ENCODE results near the gene DCHS1. TPM values are rescaled to one million over a fixed set of nuclear protein-coding genes. Genes with fewer than 3 reads are reported as not detected.

The DCHS1 gene
- total RNA-seq, 3 donors from 2014 or later (not counting 1 experiment from before 2014, with no cell fraction given) = 0.49 to 1.0 (median 0.83) TPM

DNA sequence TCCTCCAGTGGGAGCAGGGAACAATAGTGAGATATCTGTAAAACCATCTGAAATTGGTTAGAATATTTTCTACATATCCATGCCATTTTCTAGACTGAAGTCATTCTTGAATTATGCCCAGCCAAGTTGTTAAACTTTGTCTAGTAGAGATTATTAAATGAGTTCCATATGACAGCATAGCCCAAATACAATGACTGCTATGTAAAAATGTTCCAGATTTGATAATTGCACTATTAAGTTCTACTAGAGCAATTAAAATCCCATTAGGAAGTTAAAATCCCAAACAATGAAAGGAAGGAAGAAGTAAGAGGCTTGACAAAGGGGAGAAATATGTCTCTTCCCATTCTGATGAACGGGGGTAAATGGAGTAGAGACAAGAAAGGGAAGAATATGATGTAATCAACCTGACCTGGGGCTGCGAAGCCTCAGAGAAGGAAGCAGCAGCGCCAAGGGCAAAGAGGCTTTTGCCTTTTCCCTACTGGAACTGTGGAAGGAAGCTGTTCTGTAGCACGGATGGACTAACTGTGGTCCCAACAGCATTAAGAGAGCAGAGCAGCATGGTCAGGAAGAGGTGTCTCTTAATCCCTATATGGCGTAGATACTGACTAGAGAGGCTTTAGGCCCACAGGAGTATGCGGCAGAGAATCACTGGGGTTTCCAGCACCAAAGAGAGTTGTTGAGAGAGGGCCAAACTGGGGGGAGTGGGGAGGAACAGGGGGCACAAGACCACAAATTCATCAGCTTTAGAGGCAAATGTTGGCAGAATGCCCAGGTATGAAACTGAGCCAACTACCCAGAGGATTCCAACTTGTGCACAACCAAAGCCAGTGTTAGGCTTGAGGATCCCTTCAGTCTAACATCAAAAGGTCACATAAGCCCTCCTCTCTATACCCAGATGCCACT is 78.9 kb downstream of the DCHS1 start:
- WGBS (ENCODE audit: insufficient coverage) = 65% methylated on average over 5 of the region's 6 CpGs
- no peaks in the 10 kb centered on the region for H3K9me3 Mint-ChIP-seq
- DNase-seq (no peak), ATAC-seq (no peak)
- H3K4me3 ChIP-seq (ENCODE audit: low read length) = no peak overlapping the region
- H3K4me3 Mint-ChIP-seq = no peak overlapping the region
- H3K4me1 Mint-ChIP-seq = no peaks in the 10 kb centered on the region
- no peaks in the 10 kb centered on the region for H3K4me1 ChIP-seq (ENCODE audit: control insufficient read depth, insufficient read depth, low read length)
- no peaks in the 10 kb centered on the region for H3K27me3 Mint-ChIP-seq (ENCODE audit: low read depth in 2 of 2)
- H3K27me3 ChIP-seq (ENCODE audit: control insufficient read depth, insufficient read depth, low read length) = no peaks in the 10 kb centered on the region
- no peaks in the 10 kb centered on the region for H3K36me3 ChIP-seq (ENCODE audit: control insufficient read depth, insufficient read depth, low read length)
- intact Hi-C loops (cut with micrococcal nuclease) = no loop called here
- no peaks in the 10 kb centered on the region for H3K36me3 Mint-ChIP-seq
- TF ChIP-seq, protein P1, sequence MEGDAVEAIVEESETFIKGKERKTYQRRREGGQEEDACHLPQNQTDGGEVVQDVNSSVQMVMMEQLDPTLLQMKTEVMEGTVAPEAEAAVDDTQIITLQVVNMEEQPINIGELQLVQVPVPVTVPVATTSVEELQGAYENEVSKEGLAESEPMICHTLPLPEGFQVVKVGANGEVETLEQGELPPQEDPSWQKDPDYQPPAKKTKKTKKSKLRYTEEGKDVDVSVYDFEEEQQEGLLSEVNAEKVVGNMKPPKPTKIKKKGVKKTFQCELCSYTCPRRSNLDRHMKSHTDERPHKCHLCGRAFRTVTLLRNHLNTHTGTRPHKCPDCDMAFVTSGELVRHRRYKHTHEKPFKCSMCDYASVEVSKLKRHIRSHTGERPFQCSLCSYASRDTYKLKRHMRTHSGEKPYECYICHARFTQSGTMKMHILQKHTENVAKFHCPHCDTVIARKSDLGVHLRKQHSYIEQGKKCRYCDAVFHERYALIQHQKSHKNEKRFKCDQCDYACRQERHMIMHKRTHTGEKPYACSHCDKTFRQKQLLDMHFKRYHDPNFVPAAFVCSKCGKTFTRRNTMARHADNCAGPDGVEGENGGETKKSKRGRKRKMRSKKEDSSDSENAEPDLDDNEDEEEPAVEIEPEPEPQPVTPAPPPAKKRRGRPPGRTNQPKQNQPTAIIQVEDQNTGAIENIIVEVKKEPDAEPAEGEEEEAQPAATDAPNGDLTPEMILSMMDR (IDR thresholded peaks at IDR 0.05) = no peak
- H3K27ac ChIP-seq (ENCODE audit: low read length) = no peak overlapping the region
- H3K9me3 ChIP-seq (ENCODE audit: control insufficient read depth, insufficient read depth, low read length) = no peaks in the 10 kb centered on the region
- H3K27ac Mint-ChIP-seq = no peak overlapping the region

- Mint-ChIP-seq H3K9me3 (no peaks in the 10 kb centered on the region), H3K27ac (no peak overlapping the region), H3K4me3 (no peak overlapping the region), H3K4me1 (no peaks in the 10 kb centered on the region), H3K27me3 (ENCODE audit: low read depth in 2 of 2) (no peaks in the 10 kb centered on the region), H3K36me3 (no peaks in the 10 kb centered on the region)
- H3K27me3 ChIP-seq (ENCODE audit: control insufficient read depth, insufficient read depth, low read length) = no peaks in the 10 kb centered on the region
- 96% methylated on average over 6 of the region's 6 CpGs for WGBS (ENCODE audit: insufficient coverage)
- intact Hi-C loops (cut with micrococcal nuclease) = no loop called here
- H3K4me3 ChIP-seq (ENCODE audit: low read length) = no peak overlapping the region
- DNase-seq (no peak), ATAC-seq (no peak)
- TF ChIP-seq, protein P1 (IDR thresholded peaks at IDR 0.05) = no peak
- H3K36me3 ChIP-seq (ENCODE audit: control insufficient read depth, insufficient read depth, low read length) = no peaks in the 10 kb centered on the region
- H3K27ac ChIP-seq (ENCODE audit: low read length) = no peak overlapping the region
- no peaks in the 10 kb centered on the region for H3K4me1 ChIP-seq (ENCODE audit: control insufficient read depth, insufficient read depth, low read length)
- no peaks in the 10 kb centered on the region for H3K9me3 ChIP-seq (ENCODE audit: control insufficient read depth, insufficient read depth, low read length)
These were observed 80.5 kb downstream of the DCHS1 start for GRCh38 chr11:6574816-6575715.

- ATAC-seq = no peak
- Mint-ChIP-seq H3K4me3 (no peak overlapping the region), H3K27me3 (ENCODE audit: low read depth in 2 of 2) (no peaks in the 10 kb centered on the region), H3K9me3 (no peaks in the 10 kb centered on the region), H3K27ac (no peak overlapping the region), H3K4me1 (peaks cover 0 to 7% of the 10 kb centered on the region in 2 donors), H3K36me3 (no peaks in the 10 kb centered on the region)
- DNase-seq = no peak
- H3K4me3 ChIP-seq (ENCODE audit: low read length) = no peak overlapping the region
- H3K27ac ChIP-seq (ENCODE audit: low read length) = no peak overlapping the region
- no peaks in the 10 kb centered on the region for H3K36me3 ChIP-seq (ENCODE audit: control insufficient read depth, insufficient read depth, low read length)
- no peaks in the 10 kb centered on the region for H3K9me3 ChIP-seq (ENCODE audit: control insufficient read depth, insufficient read depth, low read length)
- no peaks in the 10 kb centered on the region for H3K27me3 ChIP-seq (ENCODE audit: control insufficient read depth, insufficient read depth, low read length)
- 97% methylated on average over 2 of the region's 2 CpGs for WGBS (ENCODE audit: insufficient coverage)
- intact Hi-C loops (cut with micrococcal nuclease) = no loop called here
- TF ChIP-seq, protein P1 (IDR thresholded peaks at IDR 0.05) = no peak
- no peaks in the 10 kb centered on the region for H3K4me1 ChIP-seq (ENCODE audit: control insufficient read depth, insufficient read depth, low read length)
These were observed 83.4 kb downstream of the DCHS1 start for GRCh38 chr11:6572215-6572614.

Data from natural killer cell (primary cell).